ENCODE results near the gene WWC2. TPM values are rescaled to one million over a fixed set of nuclear protein-coding genes. Genes with fewer than 3 reads are reported as not detected.

The WWC2 gene
- total RNA-seq, 1 experiment from 2014 or later = 39.1 TPM

- no peak for TF ChIP-seq SRF (IDR thresholded peaks at IDR 0.05; ENCODE audit: low read depth)
- TF ChIP-seq, protein P1, sequence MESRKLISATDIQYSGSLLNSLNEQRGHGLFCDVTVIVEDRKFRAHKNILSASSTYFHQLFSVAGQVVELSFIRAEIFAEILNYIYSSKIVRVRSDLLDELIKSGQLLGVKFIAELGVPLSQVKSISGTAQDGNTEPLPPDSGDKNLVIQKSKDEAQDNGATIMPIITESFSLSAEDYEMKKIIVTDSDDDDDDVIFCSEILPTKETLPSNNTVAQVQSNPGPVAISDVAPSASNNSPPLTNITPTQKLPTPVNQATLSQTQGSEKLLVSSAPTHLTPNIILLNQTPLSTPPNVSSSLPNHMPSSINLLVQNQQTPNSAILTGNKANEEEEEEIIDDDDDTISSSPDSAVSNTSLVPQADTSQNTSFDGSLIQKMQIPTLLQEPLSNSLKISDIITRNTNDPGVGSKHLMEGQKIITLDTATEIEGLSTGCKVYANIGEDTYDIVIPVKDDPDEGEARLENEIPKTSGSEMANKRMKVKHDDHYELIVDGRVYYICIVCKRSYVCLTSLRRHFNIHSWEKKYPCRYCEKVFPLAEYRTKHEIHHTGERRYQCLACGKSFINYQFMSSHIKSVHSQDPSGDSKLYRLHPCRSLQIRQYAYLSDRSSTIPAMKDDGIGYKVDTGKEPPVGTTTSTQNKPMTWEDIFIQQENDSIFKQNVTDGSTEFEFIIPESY (IDR thresholded peaks at IDR 0.05; ENCODE audit: extremely low read depth, insufficient replicate concordance, low read length) = no peak
- TF ChIP-seq MAX (IDR thresholded peaks at IDR 0.05) = no peak
- TF ChIP-seq POLR2AphosphoS5 (IDR thresholded peaks at IDR 0.05; ENCODE audit: low read depth, low read length) = no peak
- TF ChIP-seq ZFX (IDR thresholded peaks at IDR 0.05) = no peak
- no peak for TF ChIP-seq CTCF (IDR thresholded peaks at IDR 0.05 in 2 of 3, conservative IDR thresholded peaks at IDR 0.05 in 1 of 3; ENCODE audit: borderline replicate concordance in 1 of 3, insufficient read depth in 1 of 3, low read depth in 2 of 3, low read length in 2 of 3)
These were observed 41.8 kb upstream of the WWC2 start (continued) for GRCh38 chr4:183057255-183057654.

- Histone ChIP-seq H3K27me3 (ENCODE audit: insufficient read depth, low read length) (no peaks in the 10 kb centered on the region), H3K9me3 (ENCODE audit: control insufficient read depth in 1 of 2, insufficient read depth in 1 of 2, low read depth in 1 of 2, low read length in 2 of 2) (peaks cover 0 to 4% of the 10 kb centered on the region in 2 experiments; a peak in 1 of 4 replicates), H4K20me1 (ENCODE audit: insufficient read depth) (no peaks in the 10 kb centered on the region), H3K9ac (ENCODE audit: low read length) (no peak overlapping the region), H3K4me2 (ENCODE audit: low read length) (no peak overlapping the region), H3K79me2 (ENCODE audit: insufficient read depth, low read length) (no peaks in the 10 kb centered on the region), H3K27ac (ENCODE audit: low read depth, low read length) (no peak overlapping the region), H3K9me2 (ENCODE audit: insufficient read depth) (no peaks in the 10 kb centered on the region), H3K4me1 (ENCODE audit: control insufficient read depth in 1 of 2, insufficient read depth in 2 of 2, low read length in 2 of 2) (no peaks in the 10 kb centered on the region), H3K4me3 (replicated peaks in 1 of 2; ENCODE audit: low read depth in 1 of 2, low read length in 2 of 2) (no peak overlapping the region), H2AFZ (ENCODE audit: low read depth, low read length, poor library complexity, severe bottlenecking) (no peak overlapping the region), H3K36me3 (ENCODE audit: control insufficient read depth in 1 of 2, insufficient read depth in 2 of 2, low read length in 2 of 2) (no peaks in the 10 kb centered on the region)
- DNase-seq (ENCODE audit: low read depth, low spot score) (no peak), ATAC-seq (no peak)
- intact Hi-C loops (cut with micrococcal nuclease) = no loop called here
- CTCF ChIA-PET = no interaction called here
- POLR2A ChIA-PET = no interaction called here
- RAD21 ChIA-PET (ENCODE audit: low non-redundant PET in 1 of 2, low total read pairs in 2 of 2, uncharacterized antibody in 2 of 2, unreplicated experiment in 2 of 2) = no interaction called here
- BruUV-seq (replicated peaks) = no TSS peak
- no peak for TF ChIP-seq JUND (IDR thresholded peaks at IDR 0.05)
- no peak for TF ChIP-seq EZH2 (IDR thresholded peaks at IDR 0.05)
- no peak for TF ChIP-seq FOSL1 (IDR thresholded peaks at IDR 0.05; ENCODE audit: low read depth)
- TF ChIP-seq ZNF274 (IDR thresholded peaks at IDR 0.05; ENCODE audit: low read depth, low read length) = no peak
- no peak for TF ChIP-seq ZFX (IDR thresholded peaks at IDR 0.05)
- no peak for TF ChIP-seq EGR1 (IDR thresholded peaks at IDR 0.05; ENCODE audit: low read depth)
- no peak for TF ChIP-seq ELF1 (IDR thresholded peaks at IDR 0.05; ENCODE audit: borderline replicate concordance, low read depth)
- no peak for TF ChIP-seq YY1 (IDR thresholded peaks at IDR 0.05; ENCODE audit: extremely low read depth, insufficient replicate concordance, low read depth, low read length)
- no peak for TF ChIP-seq TCF7L2 (IDR thresholded peaks at IDR 0.05; ENCODE audit: borderline replicate concordance, extremely low read depth, insufficient read depth, insufficient read length)
- TF ChIP-seq CEBPB (IDR thresholded peaks at IDR 0.05; ENCODE audit: low read depth) = no peak
- TF ChIP-seq CBX3 (IDR thresholded peaks at IDR 0.05; ENCODE audit: low read depth) = no peak
- TF ChIP-seq, protein P1 (IDR thresholded peaks at IDR 0.05; ENCODE audit: extremely low read depth, insufficient replicate concordance, low read length) = no peak
- no peak for TF ChIP-seq POLR2AphosphoS5 (IDR thresholded peaks at IDR 0.05; ENCODE audit: low read depth, low read length)
- no peak for TF ChIP-seq MAX (IDR thresholded peaks at IDR 0.05)
These were observed 39.3 kb upstream of the WWC2 start for GRCh38 chr4:183059797-183060196.
